ENCODE results near the gene XRN2. TPM values are rescaled to one million over a fixed set of nuclear protein-coding genes. Genes with fewer than 3 reads are reported as not detected.
"Not testable (repeated sequence)": the region's sequence is repeated elsewhere in the genome, so short reads cannot be mapped to it uniquely, and the experiment has no call there.

XRN2 gene
- total RNA-seq, 4 donors from 2014 or later, result 25.2 to 61.2 (median 47.1) TPM

DNA sequence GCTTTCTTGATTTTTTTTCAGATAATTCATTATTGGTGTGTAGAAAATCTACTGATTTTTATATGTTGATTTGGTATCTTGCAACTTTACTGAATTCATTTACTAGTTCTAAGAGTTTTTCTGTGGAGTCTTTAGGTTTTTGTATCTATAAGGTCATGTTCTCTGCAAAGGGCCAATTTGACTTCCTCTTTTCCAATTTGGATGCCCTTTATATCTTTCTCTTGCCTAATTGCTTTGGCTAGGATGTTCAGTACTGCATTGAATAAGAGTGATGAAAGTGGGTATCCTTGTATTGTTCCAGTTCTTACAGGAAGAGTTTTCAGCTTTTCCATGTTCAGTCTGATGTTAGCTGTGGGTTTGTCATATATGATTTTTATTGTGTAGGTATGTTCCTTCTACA lies 108.6 kb downstream of the XRN2 start:
- Histone ChIP-seq H3K4me3 (no peak overlapping the region), H3K27ac (no peak overlapping the region), H3K4me1 (no peaks in the 10 kb centered on the region), H3K27me3 (peaks cover 0 to 43% (median 0%) of the 10 kb centered on the region in 4 donors), H3K36me3 (no peaks in the 10 kb centered on the region), H3K9me3 (peaks cover 0 to 11% (median 0%) of the 10 kb centered on the region in 3 donors)
- TF ChIP-seq, protein P1, sequence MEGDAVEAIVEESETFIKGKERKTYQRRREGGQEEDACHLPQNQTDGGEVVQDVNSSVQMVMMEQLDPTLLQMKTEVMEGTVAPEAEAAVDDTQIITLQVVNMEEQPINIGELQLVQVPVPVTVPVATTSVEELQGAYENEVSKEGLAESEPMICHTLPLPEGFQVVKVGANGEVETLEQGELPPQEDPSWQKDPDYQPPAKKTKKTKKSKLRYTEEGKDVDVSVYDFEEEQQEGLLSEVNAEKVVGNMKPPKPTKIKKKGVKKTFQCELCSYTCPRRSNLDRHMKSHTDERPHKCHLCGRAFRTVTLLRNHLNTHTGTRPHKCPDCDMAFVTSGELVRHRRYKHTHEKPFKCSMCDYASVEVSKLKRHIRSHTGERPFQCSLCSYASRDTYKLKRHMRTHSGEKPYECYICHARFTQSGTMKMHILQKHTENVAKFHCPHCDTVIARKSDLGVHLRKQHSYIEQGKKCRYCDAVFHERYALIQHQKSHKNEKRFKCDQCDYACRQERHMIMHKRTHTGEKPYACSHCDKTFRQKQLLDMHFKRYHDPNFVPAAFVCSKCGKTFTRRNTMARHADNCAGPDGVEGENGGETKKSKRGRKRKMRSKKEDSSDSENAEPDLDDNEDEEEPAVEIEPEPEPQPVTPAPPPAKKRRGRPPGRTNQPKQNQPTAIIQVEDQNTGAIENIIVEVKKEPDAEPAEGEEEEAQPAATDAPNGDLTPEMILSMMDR (IDR thresholded peaks at IDR 0.05), result no peak
- TF ChIP-seq POLR2A (IDR thresholded peaks at IDR 0.05), result no peak
- intact Hi-C loops (cut with DNase I), result no loop called here
- DNase-seq, result no peak

DNA sequence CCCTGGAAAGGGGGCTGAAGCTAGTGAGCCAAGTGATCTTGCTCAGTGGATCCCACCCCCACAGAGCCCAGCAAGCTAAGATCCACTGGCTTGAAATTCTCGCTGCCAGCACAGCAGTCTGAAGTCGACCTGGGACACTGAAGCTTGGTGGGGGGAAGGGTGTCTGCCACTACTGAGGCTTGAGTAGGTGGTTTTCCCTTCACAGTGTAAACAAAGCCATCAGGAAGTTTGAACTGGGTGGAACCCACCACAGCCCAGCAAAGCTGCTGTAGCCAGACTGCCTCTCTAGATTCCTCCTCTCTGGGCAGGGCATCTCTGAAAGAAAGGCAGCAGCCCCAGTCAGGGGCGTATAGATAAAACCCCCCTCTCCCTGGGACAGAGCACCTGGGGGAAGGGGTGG lies 110.9 kb downstream of the XRN2 start:
- H3K36me3 ChIP-seq; H3K4me1 ChIP-seq; intact Hi-C loops (cut with DNase I); DNase-seq; H3K27ac ChIP-seq; H3K4me3 ChIP-seq: not testable (repeated sequence)
- WGBS, 2 donors, result 46% methylated on average over 3 of the region's 3 CpGs; no CpG with 5 or more reads in 1 of the 2 donors
- Histone ChIP-seq H3K27me3 (peaks cover 0 to 26% (median 0%) of the 10 kb centered on the region in 4 donors), H3K9me3 (peaks cover 0 to 11% (median 0%) of the 10 kb centered on the region in 3 donors)

DNA sequence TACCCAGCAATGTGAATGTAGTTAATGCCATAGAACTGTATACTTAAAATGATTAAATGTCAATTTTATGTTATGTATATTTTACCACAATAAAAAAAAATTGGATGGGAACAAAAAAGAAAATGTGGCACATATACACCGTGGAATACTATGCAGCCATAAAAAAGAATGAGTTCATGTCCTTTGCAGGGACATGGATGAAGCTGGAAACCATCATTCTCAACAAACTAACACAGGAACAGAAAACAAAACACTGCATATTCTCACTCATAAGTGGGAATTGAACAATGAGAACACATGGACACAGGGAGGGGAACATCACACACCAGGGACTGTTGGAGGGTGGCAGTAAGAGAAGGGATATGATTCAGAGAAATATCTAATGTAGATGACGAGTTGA lies 116.0 kb downstream of the XRN2 start:
- peaks cover 0 to 18% (median 9%) of the 10 kb centered on the region in 3 donors for H3K9me3 ChIP-seq
- intact Hi-C loops (cut with DNase I); H3K36me3 ChIP-seq; DNase-seq; H3K27ac ChIP-seq; H3K4me3 ChIP-seq; H3K4me1 ChIP-seq; H3K27me3 ChIP-seq: not testable (repeated sequence)
- 50 to 62% methylated on average over 2 of the region's 2 CpGs for WGBS, 2 donors

DNA sequence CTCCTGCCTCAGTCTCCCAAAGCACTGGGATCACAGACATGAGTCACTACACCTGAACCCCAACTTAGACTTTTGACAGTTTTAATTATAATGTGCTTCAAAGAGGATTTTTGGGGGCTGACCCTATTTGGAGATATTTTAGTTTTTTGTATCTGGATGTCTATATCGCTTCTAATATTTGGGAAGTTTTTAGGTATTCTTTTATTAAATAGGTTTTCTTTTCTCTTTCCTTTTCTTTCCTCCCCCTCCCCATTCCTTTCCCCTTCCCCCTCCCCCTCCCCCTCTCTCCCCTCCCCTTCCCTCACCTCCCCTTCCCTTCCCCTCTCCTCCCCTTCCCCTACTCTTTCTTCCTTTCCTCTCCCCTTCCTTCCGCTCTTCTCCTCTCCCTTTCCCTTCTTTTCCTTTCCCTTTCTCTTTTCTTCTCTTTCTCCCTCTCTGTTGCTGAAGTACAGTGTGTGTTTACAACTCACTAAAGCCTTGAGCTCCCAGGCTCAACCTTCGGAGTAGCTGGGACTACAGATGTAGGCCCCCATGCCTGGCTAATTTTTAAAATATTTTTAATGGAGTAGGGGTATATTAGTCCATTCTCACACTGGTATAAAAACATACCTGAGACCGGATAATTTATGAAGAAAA lies 118.6 kb downstream of the XRN2 start:
- Histone ChIP-seq H3K27ac (no peak overlapping the region), H3K36me3 (no peaks in the 10 kb centered on the region), H3K27me3 (no peaks in the 10 kb centered on the region), H3K9me3 (peaks cover 0 to 34% (median 16%) of the 10 kb centered on the region in 3 donors), H3K4me3 (no peak overlapping the region), H3K4me1 (no peaks in the 10 kb centered on the region)
- 78 to 86% methylated on average over 3 to 4 of the region's 4 CpGs for WGBS, 2 donors
- intact Hi-C loops (cut with DNase I), result no loop called here
- TF ChIP-seq POLR2A (IDR thresholded peaks at IDR 0.05), result no peak
- TF ChIP-seq, protein P1 (IDR thresholded peaks at IDR 0.05), result no peak
- no peak for DNase-seq

DNA sequence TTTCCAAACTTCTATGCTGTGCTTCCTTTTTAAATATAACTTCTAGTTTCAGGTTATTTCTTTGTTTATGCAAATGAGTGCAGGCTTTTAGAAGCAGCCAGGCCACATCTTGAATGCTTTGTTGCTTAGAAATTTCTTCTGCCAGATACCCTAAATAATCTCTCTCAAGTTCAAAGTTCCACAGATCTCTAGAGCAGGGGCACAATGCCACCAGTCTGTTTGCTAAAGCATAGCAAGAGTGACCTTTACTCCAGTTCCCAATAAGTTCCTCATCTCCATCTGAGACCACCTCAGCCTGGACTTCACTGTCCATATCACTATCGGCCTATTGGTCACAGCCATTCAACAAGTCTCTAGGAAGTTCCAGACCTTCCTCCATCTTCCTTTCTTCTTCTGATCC lies 120.6 kb downstream of the XRN2 start:
- H3K36me3 ChIP-seq; H3K4me3 ChIP-seq; intact Hi-C loops (cut with DNase I); H3K4me1 ChIP-seq; DNase-seq; H3K27me3 ChIP-seq; H3K27ac ChIP-seq: not testable (repeated sequence)
- 81 to 89% methylated on average over 1 of the region's 1 CpG for WGBS, 2 donors
- H3K9me3 ChIP-seq, result peaks cover 0 to 34% (median 16%) of the 10 kb centered on the region in 3 donors

DNA sequence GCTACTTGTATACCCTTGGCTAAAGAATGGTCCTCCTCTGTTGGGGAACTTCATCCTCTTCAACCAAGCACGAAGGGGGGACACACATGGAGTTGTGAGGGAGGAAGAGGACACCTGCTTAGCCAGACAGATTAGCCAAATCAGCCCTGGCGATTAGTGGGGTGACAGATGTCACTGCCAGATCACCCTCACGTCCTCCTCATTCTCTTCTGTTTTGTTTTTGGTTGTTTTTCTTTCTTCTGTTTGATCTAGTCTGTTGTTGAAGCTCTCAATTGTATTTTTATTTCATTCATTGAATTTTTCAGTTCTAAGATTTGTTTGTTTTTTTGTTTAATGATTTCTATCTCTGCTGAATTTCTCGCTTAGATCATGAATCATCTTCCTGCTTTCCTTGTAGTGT lies 121.7 kb downstream of the XRN2 start:
- H3K4me3 ChIP-seq, result no peak overlapping the region
- TF ChIP-seq, protein P1 (IDR thresholded peaks at IDR 0.05), result no peak
- TF ChIP-seq POLR2A (IDR thresholded peaks at IDR 0.05), result no peak
- H3K9me3 ChIP-seq, result peaks cover 0 to 34% (median 16%) of the 10 kb centered on the region in 3 donors
- 55 to 59% methylated on average over 4 of the region's 4 CpGs for WGBS, 2 donors
- H3K36me3 ChIP-seq, result no peaks in the 10 kb centered on the region
- DNase-seq, result no peak
- H3K27me3 ChIP-seq, result no peaks in the 10 kb centered on the region
- H3K4me1 ChIP-seq, result no peaks in the 10 kb centered on the region
- no peak overlapping the region for H3K27ac ChIP-seq
- intact Hi-C loops (cut with DNase I), result no loop called here

DNA sequence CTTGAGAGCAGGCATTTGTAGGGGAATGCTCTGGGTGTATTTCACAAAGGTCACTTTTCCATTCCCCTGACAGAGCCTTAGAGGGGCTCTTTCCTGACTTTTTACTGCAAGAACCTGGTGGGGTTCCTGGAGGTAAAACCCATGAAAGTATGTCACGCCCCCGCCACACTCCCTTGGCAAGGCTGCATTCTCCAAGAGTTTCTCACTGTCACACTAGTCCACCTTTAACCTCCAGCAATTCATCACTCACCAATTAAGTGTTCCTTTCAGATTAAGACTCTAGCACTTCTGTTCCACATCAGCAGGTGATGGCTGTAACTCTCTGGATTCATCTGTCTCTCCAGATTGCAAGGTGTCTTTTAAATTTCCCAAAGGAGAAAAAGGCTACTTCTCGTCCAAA lies 126.9 kb downstream of the XRN2 start:
- Histone ChIP-seq H3K4me3 (no peak overlapping the region), H3K36me3 (no peaks in the 10 kb centered on the region), H3K27ac (no peak overlapping the region), H3K9me3 (peaks cover 0 to 8% (median 7%) of the 10 kb centered on the region in 3 donors), H3K27me3 (peaks cover 0 to 15% (median 0%) of the 10 kb centered on the region in 4 donors), H3K4me1 (no peaks in the 10 kb centered on the region)
- no peak for DNase-seq
- intact Hi-C loops (cut with DNase I), result no loop called here
- 53 to 54% methylated on average over 3 of the region's 3 CpGs for WGBS, 2 donors
- TF ChIP-seq POLR2A (IDR thresholded peaks at IDR 0.05), result no peak
- TF ChIP-seq, protein P1 (IDR thresholded peaks at IDR 0.05), result no peak

All from esophagus squamous epithelium (tissue), 5 donors.